Endothelial cell of umbilical vein (primary cell): ENCODE data around the gene OLA1. TPM values are rescaled to one million over a fixed set of nuclear protein-coding genes. Genes with fewer than 3 reads are reported as not detected.

Experiments used
- BruUV-seq: library from RNA; stranded (reverse); fragments of 400-500 nt; replicated peaks from 2 replicates; lab custom pipeline; 2021; lab: Mats Ljungman, UMichigan
- CTCF ChIA-PET: fragments of 300-600, 350-600 bp; sonication (Branson Sonifier 250); formaldehyde crosslinking; loops from one replicate; lab custom pipeline; 2021; ENCODE audit warnings: antibody characterized with exemption, inconsistent platforms; lab: Charles Lee
- POLR2A ChIA-PET: fragments of 300-600, 350-600 bp; sonication (Branson Sonifier 250); formaldehyde crosslinking; loops from one replicate; lab custom pipeline; 2021; ENCODE audit warnings: antibody characterized with exemption, inconsistent platforms; lab: Charles Lee
- DNase-seq: peaks from one replicate; pipeline ENCODE4 v3.0.0-alpha.2; 2011; ENCODE audit warnings: low read depth, low spot score
- FAIRE-seq: peaks from 2 replicates; lab custom pipeline; 2011; peaks lifted over from hg19 to GRCh38; lab: Jason Lieb, UNC
- H2AFZ ChIP-seq: 2 replicates; pipeline ENCODE4 v1.6.0; 2012; ENCODE audit warnings: low read depth, low read length, control low read depth, inconsistent platforms
- H3K27ac ChIP-seq: 2 replicates; pipeline ENCODE4 v1.5.1; 2011; ENCODE audit warnings: low read depth, mild to moderate bottlenecking, control low read depth, low read length, moderate library complexity; ENCODE audit not compliant: insufficient read depth
- H3K27me3 ChIP-seq, 2 experiments: 2 replicates each; pipeline versions ENCODE4 v1.6.0 to v1.6.1; 2011; ENCODE audit warnings: low read length in 2 of 2, mixed read lengths in 1 of 2; ENCODE audit not compliant: control insufficient read depth in 2 of 2, insufficient read depth in 2 of 2
- H3K36me3 ChIP-seq, 2 experiments: 2 replicates in 1 of 2; 3 replicates in 1 of 2; pipeline ENCODE4 v1.5.1; 2011; ENCODE audit warnings: low read length in 2 of 2, mild to moderate bottlenecking in 1 of 2, moderate library complexity in 1 of 2; ENCODE audit not compliant: control insufficient read depth in 2 of 2, insufficient read depth in 2 of 2; ENCODE audit errors: extremely low read depth in 1 of 2
- H3K4me1 ChIP-seq: 3 replicates; pipeline ENCODE4 v1.5.1; 2011; ENCODE audit warnings: mild to moderate bottlenecking, low read length; ENCODE audit not compliant: control insufficient read depth, insufficient read depth; ENCODE audit errors: extremely low read depth
- H3K4me2 ChIP-seq: 2 replicates; pipeline ENCODE4 v1.6.1; 2011; ENCODE audit warnings: low read length, control low read depth, mixed read lengths; ENCODE audit not compliant: insufficient read depth
- H3K4me3 ChIP-seq, 3 experiments: fragments of 200-600 bp in 1 of 3; sonication (generic), shearing (Covaris generic) in 1 of 3; replicated peaks in 1 of 3; 2 replicates each; pipeline ENCODE4 v1.5.1; 2011 to 2016; ENCODE audit warnings: control low read depth in 3 of 3, low read length in 3 of 3, mild to moderate bottlenecking in 2 of 3, inconsistent platforms in 1 of 3, low read depth in 1 of 3, moderate library complexity in 1 of 3; ENCODE audit not compliant: insufficient read depth in 1 of 3
- H3K79me2 ChIP-seq: 2 replicates; pipeline ENCODE4 v1.6.0; 2012; ENCODE audit warnings: low read length, inconsistent platforms; ENCODE audit not compliant: control insufficient read depth, insufficient read depth
- H3K9ac ChIP-seq: replicated peaks from 2 replicates; pipeline ENCODE3; 2011; ENCODE audit warnings: low read length, control low read depth; ENCODE audit not compliant: insufficient read depth; ENCODE audit errors: extremely low read depth
- H3K9me1 ChIP-seq: replicated peaks from 3 replicates; pipeline ENCODE4 v1.6.0; 2011; ENCODE audit warnings: mild to moderate bottlenecking, low read length; ENCODE audit not compliant: control insufficient read depth, insufficient read depth; ENCODE audit errors: extremely low read depth
- H3K9me3 ChIP-seq: replicated peaks from 2 replicates; pipeline ENCODE4 v1.5.1; 2012; ENCODE audit warnings: low read length, inconsistent platforms; ENCODE audit not compliant: control insufficient read depth, insufficient read depth
- H4K20me1 ChIP-seq: replicated peaks from 2 replicates; pipeline ENCODE3; 2011; ENCODE audit warnings: mild to moderate bottlenecking, low read length; ENCODE audit not compliant: control insufficient read depth, insufficient read depth; ENCODE audit errors: extremely low read depth
- CTCF ChIP-seq, 2 donors: IDR thresholded peaks; 1 replicate in 1 of 2; 2 replicates in 1 of 2; pipeline ENCODE4 v1.5.1; 2011; ENCODE audit warnings: low read length in 2 of 2, mild to moderate bottlenecking in 2 of 2, moderate library complexity in 2 of 2, control low read depth in 1 of 2, inconsistent platforms in 1 of 2, low read depth in 1 of 2; ENCODE audit not compliant: insufficient read depth in 1 of 2; ENCODE audit errors: extremely low read depth in 1 of 2
- EZH2 ChIP-seq: IDR thresholded peaks from 2 replicates; pipeline ENCODE4 v1.6.1; 2012; ENCODE audit warnings: borderline replicate concordance, low read depth, mild to moderate bottlenecking, moderate library complexity, low read length, inconsistent platforms; ENCODE audit not compliant: severe bottlenecking
- FOS ChIP-seq: IDR thresholded peaks from 2 replicates; pipeline ENCODE4 v1.6.1; 2011; ENCODE audit warnings: mild to moderate bottlenecking, low read length, moderate library complexity, borderline replicate concordance; ENCODE audit not compliant: insufficient read depth
- GATA2 ChIP-seq: IDR thresholded peaks from 2 replicates; pipeline ENCODE4 v1.7.0; 2011; ENCODE audit warnings: low read depth, mild to moderate bottlenecking, moderate library complexity, mixed read lengths, low read length; ENCODE audit not compliant: insufficient read length, insufficient read depth
- JUN ChIP-seq: IDR thresholded peaks from 2 replicates; pipeline ENCODE4 v1.6.1; 2011; ENCODE audit warnings: borderline replicate concordance, low read depth; ENCODE audit not compliant: insufficient read length, insufficient read depth
- MAX ChIP-seq: IDR thresholded peaks from 2 replicates; pipeline ENCODE4 v1.6.1; 2011; ENCODE audit not compliant: insufficient read depth, insufficient read length
- MYC ChIP-seq: IDR thresholded peaks from one replicate; pipeline ENCODE4 v1.6.1; 2011; ENCODE audit warnings: mild to moderate bottlenecking, low read depth, low read length
- POLR2A ChIP-seq: IDR thresholded peaks from 2 replicates; pipeline ENCODE4 v1.6.1; 2012; ENCODE audit warnings: low read depth, mild to moderate bottlenecking, control low read depth, low read length
- POLR2AphosphoS5 ChIP-seq: IDR thresholded peaks from 2 replicates; pipeline ENCODE4 v1.6.1; 2012; ENCODE audit warnings: low read depth, mild to moderate bottlenecking, control low read depth, low read length, moderate library complexity; ENCODE audit not compliant: insufficient read depth
- dilution Hi-C: fragments of 300-500 bp; cut with MboI; formaldehyde crosslinking; loops from one replicate; pipeline ENCODE4 v1.15.0; 2019; ENCODE audit warnings: low sequenced_read_pairs; ENCODE audit not compliant: extremely low pct_ligation_motif_present
- intact Hi-C: fragments of 100-400 bp; cut with micrococcal nuclease; formaldehyde crosslinking; loops from one replicate; pipeline ENCODE4 v1.10.0; 2022
- polyA plus RNA-seq, 4 experiments: library from polyadenylated mRNA; depleted of rRNA in 3 of 4; stranded (reverse) in 3 of 4; unstranded in 1 of 4; fragments of >200 nt; gene quantifications; 2 replicates each; pipeline versions ENCODE4 v1.2.1 to v1.2.3, GENCODE V29; 2011 to 2012; ENCODE audit warnings: missing spikeins in 1 of 4
- total RNA-seq: library from RNA; stranded (reverse); gene quantifications from 2 replicates; pipeline ENCODE4 v1.2.3, GENCODE V29; 2021

Gene OLA1
- total and polyA plus RNA-seq, 2 donors (not counting 3 experiments of a cell fraction or from before 2014, with no cell fraction given), result 30.6 to 93.9 TPM

- Histone ChIP-seq H3K27me3 (no peaks in the 10 kb centered on the region), H3K9ac (no peak overlapping the region), H3K4me2 (no peak overlapping the region), H2AFZ (no peak overlapping the region), H3K79me2 (peaks cover 34% of the 10 kb centered on the region), H4K20me1 (no peaks in the 10 kb centered on the region), H3K4me1 (no peaks in the 10 kb centered on the region), H3K9me3 (no peaks in the 10 kb centered on the region), H3K36me3 (no peaks in the 10 kb centered on the region), H3K4me3 (no peak overlapping the region), H3K9me1 (no peaks in the 10 kb centered on the region), H3K27ac (no peak overlapping the region)
- ChIA-PET CTCF (no interaction called here), POLR2A (no interaction called here)
- intact Hi-C loops, result no loop called here
- BruUV-seq, result no TSS peak
- DNase-seq (no peak), FAIRE-seq (no peak)
- no peak for TF ChIP-seq FOS
- TF ChIP-seq CTCF (IDR thresholded peaks at IDR 0.05; ENCODE audit: extremely low read depth in 1 of 2, insufficient read depth in 1 of 2, low read depth in 1 of 2, low read length in 2 of 2), result no peak
- TF ChIP-seq POLR2AphosphoS5, result no peak
- no peak for TF ChIP-seq EZH2
- no peak for TF ChIP-seq MAX
- TF ChIP-seq JUN, result no peak
- TF ChIP-seq MYC, result no peak
- TF ChIP-seq POLR2A, result no peak
- no peak for TF ChIP-seq GATA2
- dilution Hi-C loops, result no loop called here
Measured at GRCh38 chr2:174195253-174195652, 53.1 kb downstream of the OLA1 start.
